OCI-LY1 (cell line): ENCODE data around the gene FBF1.

Experiments used
- H2AFZ ChIP-seq: fragments of 200-600 bp; sonication (generic), shearing (Covaris generic); 2 replicates; pipeline ENCODE4 v1.6.0; 2014; ENCODE audit warnings: antibody characterized with exemption, mild to moderate bottlenecking, low read length
- H3F3A ChIP-seq: fragments of 200-600 bp; sonication (generic), shearing (Covaris generic); 2 replicates; pipeline ENCODE4 v1.6.0; 2014; ENCODE audit warnings: mild to moderate bottlenecking, antibody characterized with exemption, low read length, moderate library complexity; ENCODE audit not compliant: insufficient read depth
- H3K27ac ChIP-seq: fragments of 200-600 bp; sonication (generic); 2 replicates; pipeline ENCODE4 v1.5.1; 2014; ENCODE audit warnings: low read length, mixed run types, mild to moderate bottlenecking, low read depth; ENCODE audit not compliant: poor library complexity, severe bottlenecking
- H3K27me3 ChIP-seq: fragments of 200-600 bp; sonication (generic); 2 replicates; pipeline ENCODE4 v1.6.0; 2014; ENCODE audit warnings: antibody characterized with exemption, mild to moderate bottlenecking, low read length, moderate library complexity; ENCODE audit not compliant: insufficient read depth
- H3K36me3 ChIP-seq: fragments of 200-600 bp; sonication (generic); 2 replicates; pipeline ENCODE4 v1.6.1; 2014; ENCODE audit warnings: mild to moderate bottlenecking, antibody characterized with exemption, low read length, moderate library complexity, mixed read lengths; ENCODE audit not compliant: insufficient read depth
- H3K4me1 ChIP-seq: fragments of 200-600 bp; sonication (generic); 2 replicates; pipeline ENCODE4 v1.5.1; 2014; ENCODE audit warnings: mild to moderate bottlenecking, low read length, moderate library complexity; ENCODE audit not compliant: insufficient read depth, severe bottlenecking
- H3K4me2 ChIP-seq: fragments of 200-600 bp; sonication (generic), shearing (Covaris generic); 2 replicates; pipeline ENCODE4 v1.6.1; 2014; ENCODE audit warnings: low read length
- H3K4me3 ChIP-seq: fragments of 200-600 bp; sonication (generic); 2 replicates; pipeline ENCODE4 v1.5.1; 2014; ENCODE audit warnings: low read length, low read depth, mild to moderate bottlenecking, mixed read lengths; ENCODE audit not compliant: poor library complexity, severe bottlenecking
- H3K79me2 ChIP-seq: fragments of 200-600 bp; shearing (Covaris generic); 2 replicates; pipeline ENCODE4 v1.6.1; 2016; ENCODE audit warnings: mixed run types, low read length, mixed read lengths; ENCODE audit not compliant: insufficient read depth
- H3K9ac ChIP-seq: fragments of 200-600 bp; sonication (generic), shearing (Covaris generic); 2 replicates; pipeline ENCODE4 v1.6.1; 2014; ENCODE audit warnings: mild to moderate bottlenecking, low read length, mixed read lengths
- H3K9me2 ChIP-seq: fragments of 200-600 bp; sonication (generic), shearing (Covaris generic); 2 replicates; pipeline ENCODE4 v1.6.1; 2014; ENCODE audit warnings: low read depth, mild to moderate bottlenecking, low read length, mixed read lengths
- H3K9me3 ChIP-seq: fragments of 200-600 bp; shearing (Covaris generic); 2 replicates; pipeline ENCODE4 v1.6.1; 2014; ENCODE audit warnings: low read length, mixed read lengths
- H4K20me1 ChIP-seq: fragments of 200-600 bp; sonication (generic), shearing (Covaris generic); 2 replicates; pipeline ENCODE4 v1.6.0; 2016; ENCODE audit warnings: mild to moderate bottlenecking, low read length; ENCODE audit not compliant: insufficient read depth
- EZH2 ChIP-seq: fragments of 200-600 bp; sonication (generic), shearing (Covaris generic); IDR thresholded peaks from 2 replicates; pipeline ENCODE4 v1.8.0; 2017; ENCODE audit warnings: borderline replicate concordance, mixed run types, mild to moderate bottlenecking, antibody characterized with exemption, low read length, moderate library complexity, mixed read lengths
- TF ChIP-seq, protein P1 (sequence below): fragments of 200-600 bp; sonication (generic), shearing (Covaris generic); IDR thresholded peaks from 2 replicates; pipeline ENCODE4 v1.5.1; 2017; ENCODE audit warnings: mild to moderate bottlenecking, antibody characterized with exemption, low read length, moderate library complexity, mixed read lengths

The FBF1 gene

GRCh38 chr17:75931062-75931461, 9.8 kb downstream of the FBF1 start:
- H3K79me2 ChIP-seq: no peaks in the 10 kb centered on the region
- H3K27ac ChIP-seq: no peak overlapping the region
- H3K9me2 ChIP-seq: no peaks in the 10 kb centered on the region
- no peaks in the 10 kb centered on the region for H3K9me3 ChIP-seq
- peaks cover 13% of the 10 kb centered on the region; the same call in 1 of the 2 replicates for H3K36me3 ChIP-seq
- no peak overlapping the region for H3K9ac ChIP-seq
- no peaks in the 10 kb centered on the region for H4K20me1 ChIP-seq
- H3K27me3 ChIP-seq: no peaks in the 10 kb centered on the region
- H3K4me3 ChIP-seq: no peak overlapping the region
- no peaks in the 10 kb centered on the region for H3K4me1 ChIP-seq
- no peaks in the 10 kb centered on the region; the same call in 1 of the 2 replicates for H3F3A ChIP-seq
- H3K4me2 ChIP-seq: no peak overlapping the region
- H2AFZ ChIP-seq: no peak overlapping the region
- TF ChIP-seq, protein P1, sequence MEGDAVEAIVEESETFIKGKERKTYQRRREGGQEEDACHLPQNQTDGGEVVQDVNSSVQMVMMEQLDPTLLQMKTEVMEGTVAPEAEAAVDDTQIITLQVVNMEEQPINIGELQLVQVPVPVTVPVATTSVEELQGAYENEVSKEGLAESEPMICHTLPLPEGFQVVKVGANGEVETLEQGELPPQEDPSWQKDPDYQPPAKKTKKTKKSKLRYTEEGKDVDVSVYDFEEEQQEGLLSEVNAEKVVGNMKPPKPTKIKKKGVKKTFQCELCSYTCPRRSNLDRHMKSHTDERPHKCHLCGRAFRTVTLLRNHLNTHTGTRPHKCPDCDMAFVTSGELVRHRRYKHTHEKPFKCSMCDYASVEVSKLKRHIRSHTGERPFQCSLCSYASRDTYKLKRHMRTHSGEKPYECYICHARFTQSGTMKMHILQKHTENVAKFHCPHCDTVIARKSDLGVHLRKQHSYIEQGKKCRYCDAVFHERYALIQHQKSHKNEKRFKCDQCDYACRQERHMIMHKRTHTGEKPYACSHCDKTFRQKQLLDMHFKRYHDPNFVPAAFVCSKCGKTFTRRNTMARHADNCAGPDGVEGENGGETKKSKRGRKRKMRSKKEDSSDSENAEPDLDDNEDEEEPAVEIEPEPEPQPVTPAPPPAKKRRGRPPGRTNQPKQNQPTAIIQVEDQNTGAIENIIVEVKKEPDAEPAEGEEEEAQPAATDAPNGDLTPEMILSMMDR: no peak
- TF ChIP-seq EZH2: no peak

DNA sequence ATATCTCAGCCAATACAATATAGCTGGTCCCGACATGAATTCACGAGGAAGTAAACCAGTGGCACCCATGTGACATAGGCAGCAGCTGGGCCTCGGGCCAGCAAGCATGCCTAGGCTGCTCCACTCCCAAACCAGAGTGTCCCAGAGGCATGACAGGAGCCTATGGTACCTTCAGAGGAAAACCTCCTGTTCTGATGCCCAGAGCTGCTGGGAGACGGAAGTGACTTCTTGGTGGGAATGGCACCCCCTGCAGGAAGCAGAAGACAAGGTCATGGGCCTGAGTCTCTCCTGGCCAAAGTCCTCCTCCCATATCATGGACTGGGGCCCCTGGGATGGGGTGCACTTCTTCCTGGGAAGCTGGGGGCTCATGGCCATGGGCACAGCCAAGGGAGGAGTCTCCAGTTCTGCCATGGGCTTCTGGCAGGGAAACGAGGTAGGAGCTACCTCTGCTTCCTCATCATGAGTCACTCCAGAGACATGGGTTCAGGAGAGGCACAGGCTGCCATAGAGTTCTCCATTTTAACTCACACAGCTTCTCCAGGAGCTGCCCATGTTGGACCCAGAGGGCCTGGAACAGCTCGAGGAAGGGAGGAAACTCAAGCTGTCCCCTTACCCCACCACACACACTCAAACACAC, 13.4 kb downstream of the FBF1 start:
- TF ChIP-seq, protein P1: peak; percentile 52
- no peak for TF ChIP-seq EZH2
- H3K36me3 ChIP-seq: peaks cover 40% of the 10 kb centered on the region; the same call in 1 of the 2 replicates
- no peaks in the 10 kb centered on the region for H3K4me1 ChIP-seq
- H3K4me3 ChIP-seq: no peak overlapping the region
- no peak overlapping the region for H3K27ac ChIP-seq
- no peaks in the 10 kb centered on the region for H3K79me2 ChIP-seq
- H4K20me1 ChIP-seq: no peaks in the 10 kb centered on the region
- H3K9me3 ChIP-seq: no peaks in the 10 kb centered on the region
- no peaks in the 10 kb centered on the region for H3K9me2 ChIP-seq
- H3F3A ChIP-seq: no peaks in the 10 kb centered on the region; the same call in 1 of the 2 replicates
- no peak overlapping the region for H2AFZ ChIP-seq
- H3K4me2 ChIP-seq: no peak overlapping the region
- no peak overlapping the region for H3K9ac ChIP-seq
- no peaks in the 10 kb centered on the region for H3K27me3 ChIP-seq

GRCh38 chr17:75926456-75926855, 14.4 kb downstream of the FBF1 start:
- Histone ChIP-seq H3K79me2 (no peaks in the 10 kb centered on the region), H2AFZ (no peak overlapping the region), H3K9me3 (no peaks in the 10 kb centered on the region), H4K20me1 (no peaks in the 10 kb centered on the region), H3K4me2 (no peak overlapping the region), H3F3A (no peaks in the 10 kb centered on the region; the same call in 1 of the 2 replicates), H3K36me3 (peaks cover 42% of the 10 kb centered on the region; the same call in 1 of the 2 replicates), H3K9ac (no peak overlapping the region), H3K4me3 (no peak overlapping the region), H3K9me2 (no peaks in the 10 kb centered on the region), H3K27me3 (no peaks in the 10 kb centered on the region), H3K4me1 (no peaks in the 10 kb centered on the region), H3K27ac (no peak overlapping the region)
- TF ChIP-seq, protein P1: no peak
- no peak for TF ChIP-seq EZH2
